Immature natural killer cell (primary cell): ENCODE results near the gene GPR21. TPM values are rescaled to one million over a fixed set of nuclear protein-coding genes. Genes with fewer than 3 reads are reported as not detected.

Source experiments
- DNase-seq, 3 donors: peaks; one replicate each; pipeline ENCODE4 v3.0.0; 2022; ENCODE audit warnings: mixed read lengths in 1 of 3
- H3K27ac Mint-ChIP-seq, 6 donors: one replicate each; pipeline ENCODE4 v1.8.0; 2020; ENCODE audit warnings: mixed read lengths in 6 of 6, mild to moderate bottlenecking in 5 of 6, inconsistent platforms in 4 of 6, moderate library complexity in 3 of 6
- H3K27me3 Mint-ChIP-seq, 3 donors: one replicate each; pipeline ENCODE4 v1.8.0; 2020 to 2021; ENCODE audit warnings: low read depth in 3 of 3, mild to moderate bottlenecking in 3 of 3, mixed read lengths in 3 of 3, moderate library complexity in 3 of 3, inconsistent platforms in 1 of 3
- H3K36me3 Mint-ChIP-seq, 3 donors: one replicate each; pipeline ENCODE4 v1.8.0; 2020; ENCODE audit warnings: mixed read lengths in 3 of 3, inconsistent platforms in 2 of 3, mild to moderate bottlenecking in 2 of 3
- H3K4me1 Mint-ChIP-seq, 2 donors: one replicate each; pipeline ENCODE4 v1.8.0; 2020; ENCODE audit warnings: inconsistent platforms in 2 of 2, mild to moderate bottlenecking in 2 of 2, mixed read lengths in 2 of 2, moderate library complexity in 1 of 2
- H3K4me3 Mint-ChIP-seq, 5 donors: one replicate each; pipeline ENCODE4 v1.8.0; 2020; ENCODE audit warnings: mild to moderate bottlenecking in 5 of 5, mixed read lengths in 5 of 5, inconsistent platforms in 3 of 5, moderate library complexity in 3 of 5
- H3K9me3 Mint-ChIP-seq, 6 donors: one replicate each; pipeline ENCODE4 v1.8.0; 2020; ENCODE audit warnings: mild to moderate bottlenecking in 6 of 6, mixed read lengths in 6 of 6, inconsistent platforms in 4 of 6, moderate library complexity in 3 of 6
- polyA plus RNA-seq, 3 donors: library from polyadenylated mRNA; unstranded; fragments of 300-500 nt; fragmentation: Illumina TruSeq; gene quantifications; one replicate each; pipeline ENCODE4 v1.2.3, GENCODE V29; 2021

Gene GPR21
- polyA plus RNA-seq, 3 donors from 2014 or later = not detected

GRCh38 chr9:123083680-123084079, 50.2 kb downstream of the GPR21 start:
- peaks cover 29 to 40% (median 33%) of the 10 kb centered on the region in 3 donors for H3K36me3 Mint-ChIP-seq

GRCh38 chr9:123084256-123084655, 50.8 kb downstream of the GPR21 start:
- Mint-ChIP-seq H3K4me1 (no peaks in the 10 kb centered on the region), H3K4me3 (no peak overlapping the region), H3K27ac (peak overlapping the region in 1 of 6 donors; percentile 25)

More at GRCh38 chr9:123083680-123084079, 50.2 kb downstream of the GPR21 start:
- H3K9me3 Mint-ChIP-seq = no peaks in the 10 kb centered on the region
- H3K27ac Mint-ChIP-seq = no peak overlapping the region
- DNase-seq = no peak
- H3K4me1 Mint-ChIP-seq = no peaks in the 10 kb centered on the region
- no peak overlapping the region for H3K4me3 Mint-ChIP-seq
- no peaks in the 10 kb centered on the region for H3K27me3 Mint-ChIP-seq

More at GRCh38 chr9:123084256-123084655, 50.8 kb downstream of the GPR21 start:
- H3K27me3 Mint-ChIP-seq = peaks cover 0 to 1% (median 0%) of the 10 kb centered on the region in 3 donors
- DNase-seq = no peak
- peaks cover 26 to 44% (median 35%) of the 10 kb centered on the region in 3 donors for H3K36me3 Mint-ChIP-seq
- H3K9me3 Mint-ChIP-seq = no peaks in the 10 kb centered on the region

Other genes with a start within 250 kb of the GPR21 start
- gene OR5C1, start 244.7 kb upstream of the GPR21 start, polyA plus RNA-seq = not detected
- not detected for gene OR1K1, start 233.5 kb upstream of the GPR21 start, polyA plus RNA-seq
- gene PDCL, start 205.1 kb upstream of the GPR21 start, polyA plus RNA-seq = 10 to 100 TPM; 10.0 to 14.0 (median 13.6) TPM
- gene RC3H2, start 128.3 kb upstream of the GPR21 start, polyA plus RNA-seq = 10 to 100 TPM; 18.1 to 26.8 (median 23.7) TPM
- 1 to 10 TPM in 2 of 3 donors, not detected in 1; 2.3 to 2.6 TPM for gene ZBTB6, start 120.3 kb upstream of the GPR21 start, polyA plus RNA-seq
- gene ZBTB26, start 102.2 kb upstream of the GPR21 start, polyA plus RNA-seq = 1 to 10 TPM in 1 of 3 donors, under 1 TPM in 1, not detected in 1; 0.69 to 1.4 TPM
- 10 to 100 TPM; 14.0 to 24.2 (median 14.7) TPM for gene RABGAP1, start 92.6 kb upstream of the GPR21 start, polyA plus RNA-seq
- 10 to 100 TPM in 2 of 3 donors, 1 to 10 TPM in 1; 9.0 to 15.8 (median 10.4) TPM for gene STRBP, start 234.9 kb downstream of the GPR21 start, polyA plus RNA-seq